T follicular helper cell (primary cell): Measurements from ENCODE around the gene MSMB.
"Not testable (repeated sequence)": the region's sequence is repeated elsewhere in the genome, so short reads cannot be mapped to it uniquely, and the experiment has no call there.

ENCODE experiments used
- DNase-seq: peaks from one replicate; pipeline ENCODE4 v3.0.0-alpha.2; 2020; ENCODE audit warnings: low read depth
- total RNA-seq, 2 experiments: gene quantifications; one replicate each; lab custom pipeline; 2026; lab: John Stamatoyannopoulos, UW

The MSMB gene
- total RNA-seq, result 0 reads per million in 2 experiments

- DNase-seq, result no peak
Observed at GRCh38 chr10:46046261-46046660, at the start of gene MSMB. TSS of gene MSMB (minus strand) at chr10:46046269. CDS start at chr10:46046237, 32 bp downstream.

- DNase-seq, result no peak
Observed at GRCh38 chr10:46094931-46095750, 49.1 kb upstream of the MSMB start.

GRCh38 chr10:46094197-46094500 lies 48.1 kb upstream of the MSMB start:
- no peak for DNase-seq

- DNase-seq, result peak; percentile 56
Observed at GRCh38 chr10:46093316-46094196, 47.5 kb upstream of the MSMB start.

- no peak for DNase-seq
Observed at GRCh38 chr10:46092524-46093081, 46.5 kb upstream of the MSMB start.

- no peak for DNase-seq
Observed at GRCh38 chr10:46091828-46092523, 45.9 kb upstream of the MSMB start.

GRCh38 chr10:46091080-46091827 lies 45.2 kb upstream of the MSMB start:
- DNase-seq, result no peak

GRCh38 chr10:46090258-46090812 lies 44.3 kb upstream of the MSMB start:
- no peak for DNase-seq

- not testable (repeated sequence) for DNase-seq
Observed at GRCh38 chr10:46087381-46087780, 41.3 kb upstream of the MSMB start.

GRCh38 chr10:46084321-46085165 lies 38.5 kb upstream of the MSMB start:
- no peak for DNase-seq

- no peak for DNase-seq
Observed at GRCh38 chr10:46080886-46081285, 34.8 kb upstream of the MSMB start.

GRCh38 chr10:46079831-46080585 lies 33.9 kb upstream of the MSMB start:
- DNase-seq, result no peak

GRCh38 chr10:46077731-46078413 lies 31.8 kb upstream of the MSMB start:
- no peak for DNase-seq

- DNase-seq, result no peak
Observed at GRCh38 chr10:46077141-46077554, 31.1 kb upstream of the MSMB start.

- DNase-seq, result no peak
Observed at GRCh38 chr10:46075869-46076268, 29.8 kb upstream of the MSMB start.

GRCh38 chr10:46074196-46074946 lies 28.3 kb upstream of the MSMB start:
- DNase-seq, result no peak

GRCh38 chr10:46073564-46073963 lies 27.5 kb upstream of the MSMB start:
- DNase-seq, result no peak

GRCh38 chr10:46070749-46071148 lies 24.7 kb upstream of the MSMB start:
- DNase-seq, result no peak
